GM04504 (cell line): ENCODE measurements around the gene CDK14.

Source experiments
- DNase-seq: peaks from one replicate; pipeline ENCODE4 v3.0.0-alpha.2; 2012; ENCODE audit warnings: low read depth

Gene CDK14

GRCh38 chr7:90596671-90597562, 796 bp downstream of the CDK14 start:
- peak; percentile 16 for DNase-seq

- no peak for DNase-seq
Observed at GRCh38 chr7:90597563-90598253, 1.6 kb downstream of the CDK14 start.

- DNase-seq: no peak
Observed at GRCh38 chr7:90599038-90599437, 2.9 kb downstream of the CDK14 start.

- DNase-seq: no peak
Observed at GRCh38 chr7:90599892-90600555, 3.9 kb downstream of the CDK14 start.

GRCh38 chr7:90602303-90602702, 6.2 kb downstream of the CDK14 start:
- no peak for DNase-seq

- DNase-seq: no peak
Observed at GRCh38 chr7:90603346-90603745, 7.2 kb downstream of the CDK14 start.

- no peak for DNase-seq
Observed at GRCh38 chr7:90604383-90604782, 8.3 kb downstream of the CDK14 start.

- DNase-seq: no peak
Observed at GRCh38 chr7:90605055-90605454, 8.9 kb downstream of the CDK14 start.

- no peak for DNase-seq
Observed at GRCh38 chr7:90607196-90607595, 11.1 kb downstream of the CDK14 start.

- no peak for DNase-seq
Observed at GRCh38 chr7:90610105-90610504, 14.0 kb downstream of the CDK14 start.

- DNase-seq: no peak
Observed at GRCh38 chr7:90611115-90611514, 15.0 kb downstream of the CDK14 start.

GRCh38 chr7:90613088-90613498, 17.0 kb downstream of the CDK14 start:
- DNase-seq: no peak

- no peak for DNase-seq
Observed at GRCh38 chr7:90617442-90617841, 21.3 kb downstream of the CDK14 start.

- DNase-seq: no peak
Observed at GRCh38 chr7:90618876-90619275, 22.8 kb downstream of the CDK14 start.

GRCh38 chr7:90621125-90621746, 25.1 kb downstream of the CDK14 start:
- no peak for DNase-seq

GRCh38 chr7:90621747-90622140, 25.6 kb downstream of the CDK14 start:
- DNase-seq: no peak

- DNase-seq: no peak
Observed at GRCh38 chr7:90622670-90623069, 26.5 kb downstream of the CDK14 start.

GRCh38 chr7:90624225-90624911, 28.2 kb downstream of the CDK14 start:
- DNase-seq: no peak

GRCh38 chr7:90625051-90625450, 28.9 kb downstream of the CDK14 start:
- DNase-seq: no peak

GRCh38 chr7:90625562-90625961, 29.4 kb downstream of the CDK14 start:
- DNase-seq: no peak

GRCh38 chr7:90626013-90626412, 29.9 kb downstream of the CDK14 start:
- no peak for DNase-seq
